PC-3 (cell line): Measurements from ENCODE around the gene KIF13A. TPM values are rescaled to one million over a fixed set of nuclear protein-coding genes. Genes with fewer than 3 reads are reported as not detected.

Experiments used
- ATAC-seq: fragments of 200-7000 bp; cut with Tn5 transposase; 2 replicates; pipeline ENCODE4 v1.9.1; 2020; ENCODE audit warnings: mild to moderate bottlenecking, moderate library complexity
- BruUV-seq: library from RNA; stranded (reverse); fragments of 400-500 nt; replicated peaks from 2 replicates; lab custom pipeline; 2021; lab: Mats Ljungman, UMichigan
- CTCF ChIA-PET: fragments of 300-600 bp; sonication (Branson Sonifier 250); formaldehyde crosslinking; loops from one replicate; lab custom pipeline; 2022; ENCODE audit warnings: antibody characterized with exemption; lab: Charles Lee
- POLR2A ChIA-PET: fragments of 300-600 bp; sonication (Branson Sonifier 250); formaldehyde crosslinking; loops from one replicate; lab custom pipeline; 2022; ENCODE audit warnings: antibody characterized with exemption; ENCODE audit not compliant: unreplicated experiment; lab: Charles Lee
- DNase-seq: peaks from one replicate; pipeline ENCODE4 v3.0.0-alpha.2; 2015
- H2AFZ ChIP-seq: fragments of 300-600 bp; sonication (generic); 2 replicates; pipeline ENCODE4 v1.6.0; 2016; ENCODE audit warnings: antibody characterized with exemption, low read length
- H3F3A ChIP-seq: fragments of 300-600 bp; sonication (generic); one replicate; pipeline ENCODE4 v1.6.0; 2017; ENCODE audit warnings: antibody characterized with exemption, low read length, control low read depth, mild to moderate bottlenecking; ENCODE audit not compliant: unreplicated experiment
- H3K27ac ChIP-seq: fragments of 300-600 bp; sonication (generic); 2 replicates; pipeline ENCODE4 v1.5.1; 2016; ENCODE audit warnings: mild to moderate bottlenecking, low read length
- H3K27me3 ChIP-seq: fragments of 300-600 bp; sonication (generic); 2 replicates; pipeline ENCODE4 v1.6.1; 2016; ENCODE audit warnings: low read length, mixed read lengths
- H3K36me3 ChIP-seq: fragments of 300-600 bp; sonication (generic); 2 replicates; pipeline ENCODE4 v1.6.1; 2016; ENCODE audit warnings: low read depth, mixed run types, low read length, mixed read lengths
- H3K4me1 ChIP-seq: fragments of 300-600 bp; sonication (generic); 2 replicates; pipeline ENCODE4 v1.5.1; 2016; ENCODE audit warnings: low read length; ENCODE audit not compliant: insufficient read depth
- H3K4me2 ChIP-seq: fragments of 300-600 bp; sonication (generic); 2 replicates; pipeline ENCODE4 v1.6.0; 2016; ENCODE audit warnings: low read length
- H3K4me3 ChIP-seq: fragments of 300-600 bp; sonication (generic); 2 replicates; pipeline ENCODE4 v1.5.1; 2016; ENCODE audit warnings: mild to moderate bottlenecking, low read length, mixed read lengths
- H3K79me2 ChIP-seq: fragments of 300-600 bp; sonication (generic); 2 replicates; pipeline ENCODE4 v1.6.1; 2017; ENCODE audit warnings: low read length, mixed read lengths
- H3K9ac ChIP-seq: fragments of 300-600 bp; sonication (generic); 2 replicates; pipeline ENCODE4 v1.6.0; 2016; ENCODE audit warnings: mild to moderate bottlenecking, low read length
- H3K9me2 ChIP-seq: fragments of 300-600 bp; sonication (generic); replicated peaks from 2 replicates; pipeline ENCODE4 v1.6.1; 2016; ENCODE audit warnings: mixed run types, low read length, mixed read lengths
- H3K9me3 ChIP-seq: fragments of 300-600 bp; sonication (generic); 2 replicates; pipeline ENCODE4 v1.6.1; 2016; ENCODE audit warnings: low read length, mixed read lengths
- H4K20me1 ChIP-seq: fragments of 300-600 bp; sonication (generic); 2 replicates; pipeline ENCODE4 v1.6.1; 2016; ENCODE audit warnings: low read length, mixed read lengths
- EZH2 ChIP-seq: fragments of 300-600 bp; sonication (generic); IDR thresholded peaks from one replicate; pipeline ENCODE4 v1.6.1; 2017; ENCODE audit warnings: antibody characterized with exemption, mild to moderate bottlenecking, low read length; ENCODE audit not compliant: unreplicated experiment
- EZH2phosphoT487 ChIP-seq: fragments of 300-600 bp; sonication (generic); IDR thresholded peaks from 2 replicates; pipeline ENCODE4 v1.6.1; 2018; ENCODE audit warnings: mild to moderate bottlenecking, antibody characterized with exemption, low read length, borderline replicate concordance
- intact Hi-C: fragments of 100-400 bp; cut with micrococcal nuclease; formaldehyde crosslinking; loops from 2 replicates; pipeline ENCODE4 v1.9.0; 2023
- total RNA-seq: library from RNA; depleted of rRNA; stranded (reverse); fragments of >200 nt; gene quantifications from 2 replicates; pipeline ENCODE4 v1.2.3, GENCODE V29; 2014
- TF ChIP-seq, protein P1 (sequence below): fragments of 300-600 bp; sonication (generic); conservative IDR thresholded peaks from 2 replicates; pipeline ENCODE4 v1.5.1; 2017; ENCODE audit warnings: antibody characterized with exemption, low read depth, mild to moderate bottlenecking, low read length

The KIF13A gene
- total RNA-seq, 1 experiment from 2014 or later = 21.3 TPM

DNA sequence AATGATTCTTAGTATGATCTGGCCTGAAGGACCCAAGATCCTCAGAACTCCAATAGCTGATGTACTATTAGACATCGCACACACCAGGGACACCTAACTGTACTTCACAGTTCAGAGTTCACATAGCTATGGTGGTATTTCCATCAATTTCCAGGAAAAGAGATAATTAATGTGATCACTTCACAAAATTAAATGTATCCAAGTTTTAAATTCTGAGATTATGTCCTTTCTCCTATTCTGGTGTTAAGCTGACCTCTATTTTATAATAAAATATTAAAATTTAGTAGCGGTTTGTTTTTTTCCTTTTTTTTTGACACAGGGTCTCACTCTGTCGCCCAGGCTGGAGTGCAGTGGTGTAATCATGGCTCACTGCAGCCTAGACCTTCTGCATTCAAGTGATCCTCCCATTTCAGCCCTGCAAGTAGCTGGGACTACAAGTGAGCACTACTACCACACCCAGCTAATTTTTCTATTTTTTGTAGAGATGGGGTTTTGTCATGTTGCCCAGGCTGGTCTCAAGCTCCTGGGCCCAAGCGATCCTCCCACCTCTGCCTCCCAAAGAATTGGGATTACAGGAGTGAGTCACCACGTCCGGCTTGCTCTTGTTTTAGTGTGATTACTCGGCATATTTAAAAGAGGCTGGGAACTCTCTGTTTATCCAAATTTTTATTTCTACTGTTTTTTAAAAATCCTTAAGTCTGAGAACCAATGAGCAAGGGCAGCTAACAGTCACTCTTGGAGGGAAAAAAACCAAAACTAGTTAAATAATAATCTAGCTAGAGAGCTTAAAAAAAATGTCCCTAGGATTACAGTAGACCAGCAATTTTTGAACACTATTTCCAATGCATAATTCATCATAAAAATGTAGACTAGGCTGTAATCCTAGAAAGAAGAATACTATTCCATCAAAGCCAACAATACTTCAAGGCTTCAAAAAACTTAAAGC, 16.0 kb downstream of the KIF13A start:
- H2AFZ ChIP-seq = no peak overlapping the region
- no peaks in the 10 kb centered on the region for H3K27me3 ChIP-seq
- peaks cover 62% of the 10 kb centered on the region for H3K79me2 ChIP-seq
- ChIA-PET CTCF (no interaction called here), POLR2A (interaction anchor here (0.6 kb wide), 1 partner anchor 45 kb away, joined by 4 read pairs; no protein-coding TSS in a partner anchor)
- no peak for TF ChIP-seq EZH2phosphoT487
- no peak for TF ChIP-seq EZH2
- TF ChIP-seq, protein P1, sequence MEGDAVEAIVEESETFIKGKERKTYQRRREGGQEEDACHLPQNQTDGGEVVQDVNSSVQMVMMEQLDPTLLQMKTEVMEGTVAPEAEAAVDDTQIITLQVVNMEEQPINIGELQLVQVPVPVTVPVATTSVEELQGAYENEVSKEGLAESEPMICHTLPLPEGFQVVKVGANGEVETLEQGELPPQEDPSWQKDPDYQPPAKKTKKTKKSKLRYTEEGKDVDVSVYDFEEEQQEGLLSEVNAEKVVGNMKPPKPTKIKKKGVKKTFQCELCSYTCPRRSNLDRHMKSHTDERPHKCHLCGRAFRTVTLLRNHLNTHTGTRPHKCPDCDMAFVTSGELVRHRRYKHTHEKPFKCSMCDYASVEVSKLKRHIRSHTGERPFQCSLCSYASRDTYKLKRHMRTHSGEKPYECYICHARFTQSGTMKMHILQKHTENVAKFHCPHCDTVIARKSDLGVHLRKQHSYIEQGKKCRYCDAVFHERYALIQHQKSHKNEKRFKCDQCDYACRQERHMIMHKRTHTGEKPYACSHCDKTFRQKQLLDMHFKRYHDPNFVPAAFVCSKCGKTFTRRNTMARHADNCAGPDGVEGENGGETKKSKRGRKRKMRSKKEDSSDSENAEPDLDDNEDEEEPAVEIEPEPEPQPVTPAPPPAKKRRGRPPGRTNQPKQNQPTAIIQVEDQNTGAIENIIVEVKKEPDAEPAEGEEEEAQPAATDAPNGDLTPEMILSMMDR = no peak
- no peaks in the 10 kb centered on the region for H3F3A ChIP-seq
- DNase-seq (peak; percentile 81), ATAC-seq (peak; percentile 70)
- no peaks in the 10 kb centered on the region for H3K36me3 ChIP-seq
- H3K9me3 ChIP-seq = no peaks in the 10 kb centered on the region
- H3K9me2 ChIP-seq = no peaks in the 10 kb centered on the region
- H3K4me3 ChIP-seq = peak overlapping the region; percentile 1; the same call in 1 of the 2 replicates
- intact Hi-C loops = no loop called here
- no peak overlapping the region for H3K9ac ChIP-seq
- no TSS peak for BruUV-seq
- H4K20me1 ChIP-seq = no peaks in the 10 kb centered on the region
- H3K4me2 ChIP-seq = peak overlapping the region; percentile 47
- peaks cover 30% of the 10 kb centered on the region for H3K4me1 ChIP-seq
- H3K27ac ChIP-seq = peak overlapping the region; percentile 60

DNA sequence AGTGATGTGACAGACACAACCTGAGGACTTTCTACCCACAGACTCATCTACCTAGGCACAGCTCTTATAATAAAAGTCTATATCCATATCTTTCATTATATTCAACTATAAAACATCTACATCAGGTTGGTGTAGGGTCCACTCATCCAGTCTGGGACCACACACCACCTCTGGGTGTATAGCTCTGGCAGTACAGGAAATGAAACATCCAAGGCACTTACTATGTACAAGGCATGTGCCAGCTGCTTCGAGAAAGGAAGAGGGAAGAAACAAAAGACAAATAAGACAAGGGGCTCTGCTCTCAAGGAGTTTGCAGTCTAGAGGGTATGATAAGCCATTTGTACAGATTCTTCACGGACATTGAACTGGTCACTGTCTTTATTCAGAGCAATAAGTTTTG, 18.6 kb downstream of the KIF13A start:
- Histone ChIP-seq H3K79me2 (peaks cover 54% of the 10 kb centered on the region), H3K9ac (no peak overlapping the region), H3K4me3 (no peak overlapping the region), H3K36me3 (no peaks in the 10 kb centered on the region), H4K20me1 (no peaks in the 10 kb centered on the region), H3K9me2 (no peaks in the 10 kb centered on the region), H3F3A (no peaks in the 10 kb centered on the region), H2AFZ (no peak overlapping the region), H3K9me3 (no peaks in the 10 kb centered on the region), H3K27ac (no peak overlapping the region), H3K4me2 (no peak overlapping the region), H3K27me3 (no peaks in the 10 kb centered on the region), H3K4me1 (peaks cover 33% of the 10 kb centered on the region)
- BruUV-seq = no TSS peak
- ChIA-PET POLR2A (no interaction called here), CTCF (no interaction called here)
- intact Hi-C loops = no loop called here
- TF ChIP-seq EZH2 (no peak), EZH2phosphoT487 (no peak)
- TF ChIP-seq, protein P1 = no peak
- no peak for DNase-seq
- ATAC-seq = no peak
